Activated T-helper 17 cell treated with anti-CD3 and anti-CD28 coated beads, Interleukin-2, amount 50 U/mL, for 72 hours (primary cell): ENCODE results near the gene CPSF4. TPM values are rescaled to one million over a fixed set of nuclear protein-coding genes. Genes with fewer than 3 reads are reported as not detected.
A peak's percentile ranks its signal among the peaks of the same experiment; 100 is the strongest.

ENCODE experiments used
- ATAC-seq: fragments of 150-1000 bp; cut with Tn5 transposase; replicated peaks from 2 replicates; pipeline ENCODE4 v1.10.0; 2021; ENCODE audit warnings: mild to moderate bottlenecking, moderate library complexity
- H3K27ac Mint-ChIP-seq: one replicate; pipeline ENCODE4 v1.8.0; 2022; ENCODE audit warnings: mixed read lengths
- H3K27me3 Mint-ChIP-seq: one replicate; pipeline ENCODE4 v1.8.0; 2022; ENCODE audit warnings: mixed read lengths
- H3K36me3 Mint-ChIP-seq: one replicate; pipeline ENCODE4 v1.8.0; 2022; ENCODE audit warnings: low read depth, mild to moderate bottlenecking, mixed read lengths
- H3K4me1 Mint-ChIP-seq: one replicate; pipeline ENCODE4 v1.8.0; 2022; ENCODE audit warnings: mixed read lengths
- H3K4me3 Mint-ChIP-seq: one replicate; pipeline ENCODE4 v1.8.0; 2022; ENCODE audit warnings: mild to moderate bottlenecking, mixed read lengths
- H3K9me3 Mint-ChIP-seq: one replicate; pipeline ENCODE4 v1.8.0; 2022; ENCODE audit warnings: mixed read lengths
- total RNA-seq, 2 donors: library from RNA; stranded (reverse); gene quantifications; one replicate each; pipeline ENCODE4 v1.2.3, GENCODE V29; 2022

Gene CPSF4
- total RNA-seq, 2 donors from 2014 or later, result 36.8 to 38.9 TPM

DNA sequence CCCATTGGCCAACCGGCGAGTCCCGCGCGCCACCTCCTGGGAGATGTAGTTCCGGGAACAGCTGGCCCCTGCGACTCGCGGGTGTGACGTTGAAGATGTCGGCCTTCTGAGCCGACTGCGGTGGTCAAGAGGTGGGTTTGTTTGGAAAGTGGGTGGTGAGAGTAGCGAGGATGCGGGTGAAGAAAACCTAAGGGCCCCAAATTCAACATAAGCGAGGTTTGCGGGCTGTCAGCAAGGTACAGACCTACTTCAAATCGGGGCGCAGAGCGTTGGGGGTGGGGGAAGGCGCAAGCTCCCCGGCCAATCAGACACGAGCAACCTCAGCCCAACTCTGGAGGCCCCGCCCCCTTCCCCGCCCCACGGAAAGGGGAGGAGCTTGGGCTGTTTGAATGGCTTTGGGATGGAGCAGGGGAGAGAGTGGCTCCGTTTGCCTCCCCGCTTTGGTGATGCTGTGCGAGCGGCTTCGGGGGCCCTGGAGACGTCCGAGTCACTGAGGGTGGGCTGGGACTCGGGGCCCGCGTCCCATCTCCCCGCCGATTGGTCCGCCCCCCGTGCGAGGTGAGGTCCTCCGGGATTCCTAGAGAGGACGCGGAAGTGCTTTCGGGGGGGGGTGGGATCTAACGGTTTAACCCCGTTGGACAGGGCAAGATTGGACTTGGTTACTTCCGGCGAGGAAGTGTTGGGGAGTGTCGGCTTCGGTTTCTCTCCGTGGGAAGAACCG, 66.0 kb downstream of the CPSF4 start, which contains the start of gene ZKSCAN5:
Gene ZKSCAN5 (plus strand): TSS at position 60 of the 721 bp plus-strand sequence. CDS start 1,383 bp downstream, outside the sequence.
- H3K27me3 Mint-ChIP-seq, result no peaks in the 10 kb centered on the region
- H3K4me3 Mint-ChIP-seq, result peak within 1 kb of the TSS; percentile 85
- peak; percentile 89 for ATAC-seq
- H3K9me3 Mint-ChIP-seq, result no peaks in the 10 kb centered on the region
- H3K36me3 Mint-ChIP-seq, result peaks cover 31% of the 10 kb centered on the region
- H3K27ac Mint-ChIP-seq, result peak within 1 kb of the TSS; percentile 91
- H3K4me1 Mint-ChIP-seq, result peaks cover 14% of the 10 kb centered on the region

DNA sequence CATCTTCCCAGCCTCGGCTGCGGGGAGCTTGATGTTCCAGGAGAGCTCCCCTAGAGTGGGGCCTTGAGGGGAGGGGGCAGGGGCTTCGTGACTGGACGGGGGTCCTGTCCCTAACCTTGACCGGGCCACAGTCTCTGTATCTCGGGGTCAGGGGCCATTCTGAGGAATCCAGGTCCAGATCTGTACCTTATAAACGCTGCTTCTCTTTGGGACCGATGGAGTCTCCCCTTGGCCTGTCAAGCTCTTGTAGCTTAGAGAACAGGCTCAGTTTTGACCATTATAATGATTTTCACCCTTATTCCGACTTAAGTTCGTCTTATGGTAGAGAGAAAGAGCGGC, 66.5 kb downstream of the CPSF4 start:
- Mint-ChIP-seq H3K27ac (peak overlapping the region; percentile 91), H3K27me3 (no peaks in the 10 kb centered on the region), H3K4me3 (peak overlapping the region; percentile 85)

More for the DNA sequence above, 66.5 kb downstream of the CPSF4 start:
- ATAC-seq, result no peak
- Mint-ChIP-seq H3K9me3 (no peaks in the 10 kb centered on the region), H3K4me1 (peaks cover 14% of the 10 kb centered on the region), H3K36me3 (peaks cover 28% of the 10 kb centered on the region)

Other genes with a start within 250 kb of the CPSF4 start
- gene KPNA7, start 230.8 kb upstream of the CPSF4 start, total RNA-seq, result not detected
- gene MYH16, start 166.1 kb upstream of the CPSF4 start, total RNA-seq, result not detected
- gene ARPC1A, start 113.0 kb upstream of the CPSF4 start, total RNA-seq, result 10 to 100 TPM; 47.4 to 74.1 TPM
- 100 to 1,000 TPM; 223 to 410 TPM for gene ARPC1B, start 64.2 kb upstream of the CPSF4 start, total RNA-seq
- 100 to 1,000 TPM in 1 of 2 donors, 10 to 100 TPM in 1; 73.7 to 129 TPM for gene PDAP1, start 30.3 kb upstream of the CPSF4 start, total RNA-seq
- 100 to 1,000 TPM in 1 of 2 donors, 10 to 100 TPM in 1; 96.1 to 138 TPM for gene BUD31, start 30.0 kb upstream of the CPSF4 start, total RNA-seq
- 1 to 10 TPM; 4.3 to 5.4 TPM for gene PTCD1, start 145 bp upstream of the CPSF4 start, total RNA-seq
- 100 to 1,000 TPM; 251 to 460 TPM for gene ATP5MF, start 27.2 kb downstream of the CPSF4 start, total RNA-seq
- gene ZNF789, start 33.9 kb downstream of the CPSF4 start, total RNA-seq, result 10 to 100 TPM; 32.0 to 46.7 TPM
- gene ZNF394, start 61.3 kb downstream of the CPSF4 start, total RNA-seq, result 10 to 100 TPM; 28.9 to 36.5 TPM
- gene ZKSCAN5, start 65.7 kb downstream of the CPSF4 start, total RNA-seq, result 10 to 100 TPM; 11.5 to 12.2 TPM
- 1 to 10 TPM; 2.7 to 5.5 TPM for gene FAM200A, start 113.2 kb downstream of the CPSF4 start, total RNA-seq
- gene ZNF655, start 119.7 kb downstream of the CPSF4 start, total RNA-seq, result 10 to 100 TPM; 79.2 to 98.5 TPM
- 1 to 10 TPM in 1 of 2 donors, under 1 TPM in 1; 0.86 to 4.4 TPM for gene TMEM225B, start 159.3 kb downstream of the CPSF4 start, total RNA-seq
- 10 to 100 TPM; 25.0 to 58.4 TPM for gene ZSCAN25, start 178.0 kb downstream of the CPSF4 start, total RNA-seq
- under 1 TPM in 1 of 2 donors, not detected in 1; 0.15 TPM for gene CYP3A5, start 241.1 kb downstream of the CPSF4 start, total RNA-seq